ENCODE results near the gene BARHL1.

DNA sequence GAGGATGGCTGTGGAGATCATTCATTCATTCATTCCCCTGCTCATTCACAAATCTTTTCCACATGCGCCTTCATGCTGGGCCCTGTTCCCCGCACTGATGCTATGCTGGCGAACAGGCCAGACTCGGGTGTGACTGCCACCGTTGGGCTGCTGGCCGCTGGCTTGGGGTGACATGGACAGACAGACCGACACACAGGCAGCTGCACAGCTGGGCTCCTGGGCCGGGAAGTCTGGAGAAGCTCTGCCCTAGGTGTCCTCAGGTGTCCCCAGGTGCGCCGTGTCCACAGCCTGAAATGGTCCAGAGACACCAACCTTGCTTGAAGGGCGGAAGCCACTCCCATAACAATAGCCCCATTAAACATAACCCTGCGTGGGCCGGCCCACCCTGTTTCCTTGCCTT is 35.0 kb upstream of the BARHL1 start:
- TF ChIP-seq, protein P1, sequence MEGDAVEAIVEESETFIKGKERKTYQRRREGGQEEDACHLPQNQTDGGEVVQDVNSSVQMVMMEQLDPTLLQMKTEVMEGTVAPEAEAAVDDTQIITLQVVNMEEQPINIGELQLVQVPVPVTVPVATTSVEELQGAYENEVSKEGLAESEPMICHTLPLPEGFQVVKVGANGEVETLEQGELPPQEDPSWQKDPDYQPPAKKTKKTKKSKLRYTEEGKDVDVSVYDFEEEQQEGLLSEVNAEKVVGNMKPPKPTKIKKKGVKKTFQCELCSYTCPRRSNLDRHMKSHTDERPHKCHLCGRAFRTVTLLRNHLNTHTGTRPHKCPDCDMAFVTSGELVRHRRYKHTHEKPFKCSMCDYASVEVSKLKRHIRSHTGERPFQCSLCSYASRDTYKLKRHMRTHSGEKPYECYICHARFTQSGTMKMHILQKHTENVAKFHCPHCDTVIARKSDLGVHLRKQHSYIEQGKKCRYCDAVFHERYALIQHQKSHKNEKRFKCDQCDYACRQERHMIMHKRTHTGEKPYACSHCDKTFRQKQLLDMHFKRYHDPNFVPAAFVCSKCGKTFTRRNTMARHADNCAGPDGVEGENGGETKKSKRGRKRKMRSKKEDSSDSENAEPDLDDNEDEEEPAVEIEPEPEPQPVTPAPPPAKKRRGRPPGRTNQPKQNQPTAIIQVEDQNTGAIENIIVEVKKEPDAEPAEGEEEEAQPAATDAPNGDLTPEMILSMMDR (IDR thresholded peaks at IDR 0.05; ENCODE audit: low read length), result no peak
- no peak for TF ChIP-seq EZH2 (IDR thresholded peaks at IDR 0.05; ENCODE audit: borderline replicate concordance, low read length)
